Transverse colon (tissue), 4 donors: ENCODE data around the gene HSD17B8. TPM values are rescaled to one million over a fixed set of nuclear protein-coding genes. Genes with fewer than 3 reads are reported as not detected.

ENCODE experiments used
- DNase-seq: peaks from one replicate; pipeline ENCODE4 v3.0.0-alpha.2; 2019
- H3K27ac ChIP-seq, 4 donors: fragments of 200-600 bp; sonication (generic); 2 replicates each; pipeline ENCODE4 v1.5.1; 2016 to 2018; ENCODE audit warnings: inconsistent platforms in 4 of 4
- H3K27me3 ChIP-seq: fragments of 200-600 bp; sonication (generic); 2 replicates; pipeline ENCODE4 v1.5.1; 2017; ENCODE audit warnings: inconsistent platforms
- H3K36me3 ChIP-seq, 4 donors: fragments of 200-600 bp; sonication (generic); 2 replicates each; pipeline ENCODE4 v1.5.1; 2017 to 2019; ENCODE audit warnings: inconsistent platforms in 4 of 4
- H3K4me1 ChIP-seq, 4 donors: fragments of 200-600 bp; sonication (generic); 2 replicates each; pipeline ENCODE4 v1.5.1; 2017 to 2020; ENCODE audit warnings: inconsistent platforms in 4 of 4
- H3K4me3 ChIP-seq, 4 donors: fragments of 200-600 bp; sonication (generic); 1 replicate in 1 of 4; 2 replicates in 3 of 4; pipeline versions ENCODE4 v1.5.1 to v1.6.1; 2017 to 2019; ENCODE audit warnings: inconsistent platforms in 4 of 4
- H3K9me3 ChIP-seq, 2 donors: fragments of 200-600 bp; sonication (generic); 2 replicates each; pipeline ENCODE4 v1.5.1; 2017 to 2019; ENCODE audit warnings: inconsistent platforms in 2 of 2
- EP300 ChIP-seq: sonication (generic); formaldehyde crosslinking; IDR thresholded peaks from one replicate; pipeline ENCODE4 v1.6.1; 2017; ENCODE audit warnings: antibody characterized with exemption, low read depth
- POLR2A ChIP-seq: fragments of 450-650 bp; IDR thresholded peaks from one replicate; pipeline ENCODE4 v1.6.1; 2016; ENCODE audit warnings: antibody characterized with exemption, mild to moderate bottlenecking, moderate library complexity
- POLR2AphosphoS5 ChIP-seq, 3 donors: sonication (generic); formaldehyde crosslinking; IDR thresholded peaks; one replicate each; pipeline ENCODE4 v1.6.1; 2016; ENCODE audit warnings: antibody characterized with exemption in 3 of 3
- WGBS, 2 donors: methylation state at CpG; one replicate each; pipeline ENCODE4 v1.1.5; 2018; ENCODE audit warnings: low coverage in 1 of 2; 5-methylcytosine and 5-hydroxymethylcytosine counted together
- in situ Hi-C, 4 donors: fragments of 200-750 bp; cut with MboI; loops; one replicate each; pipeline versions ENCODE4 v1.15.0 to v1.15.1; 2017; ENCODE audit warnings: low sequenced_read_pairs in 3 of 4, low pct_ligation_motif_present in 1 of 4, low pct_unique_long_range_greater_than_20kb in 1 of 4
- intact Hi-C: fragments of 100-400 bp; cut with DNase I; formaldehyde crosslinking; loops from one replicate; pipeline ENCODE4 v1.15.1; 2023; ENCODE audit warnings: low total_unique reads
- total RNA-seq, 4 donors: library from RNA; depleted of rRNA; stranded (reverse); fragments of >200 nt; gene quantifications; one replicate each; pipeline ENCODE4 v1.1.0, GENCODE V29; 2016
- TF ChIP-seq, protein P1 (sequence below), 5 experiments: fragments of 200-600 bp in 3 of 5; fragments of 450-650 bp in 2 of 5; sonication (generic) in 3 of 5; IDR thresholded peaks; 1 replicate in 2 of 5; 2 replicates in 3 of 5; pipeline ENCODE4 v1.5.1; 2016 to 2017; ENCODE audit warnings: antibody characterized with exemption in 5 of 5, inconsistent platforms in 3 of 5, mild to moderate bottlenecking in 2 of 5, moderate library complexity in 1 of 5

The HSD17B8 gene
- total RNA-seq, 4 donors from 2014 or later: 34.3 to 65.7 (median 43.1) TPM

DNA sequence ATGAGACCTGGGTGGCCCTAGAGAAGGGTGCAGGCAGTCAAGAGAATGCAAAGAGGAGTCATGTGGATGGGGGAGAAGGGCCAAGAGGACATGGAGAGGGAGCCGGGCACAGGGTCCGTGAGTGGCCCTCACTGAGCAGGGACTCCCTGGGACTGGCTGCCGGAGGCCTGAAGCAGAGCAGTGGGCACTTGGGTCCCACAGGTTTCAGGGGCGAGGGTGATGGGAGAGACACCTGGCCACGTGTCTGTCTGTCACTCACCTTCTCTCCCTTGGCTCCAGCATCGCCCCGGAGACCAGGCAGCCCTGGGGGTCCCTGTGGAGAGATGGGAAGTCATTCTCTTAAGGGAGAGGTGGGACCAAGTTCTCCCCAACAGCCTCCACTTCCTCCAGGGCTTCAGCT is 37.6 kb upstream of the HSD17B8 start:
- H3K4me3 ChIP-seq: no peak overlapping the region
- no peak overlapping the region for H3K27ac ChIP-seq
- peaks cover 0 to 4% (median 2%) of the 10 kb centered on the region in 4 donors for H3K4me1 ChIP-seq
- DNase-seq: no peak
- no peaks in the 10 kb centered on the region for H3K9me3 ChIP-seq
- TF ChIP-seq, protein P1, sequence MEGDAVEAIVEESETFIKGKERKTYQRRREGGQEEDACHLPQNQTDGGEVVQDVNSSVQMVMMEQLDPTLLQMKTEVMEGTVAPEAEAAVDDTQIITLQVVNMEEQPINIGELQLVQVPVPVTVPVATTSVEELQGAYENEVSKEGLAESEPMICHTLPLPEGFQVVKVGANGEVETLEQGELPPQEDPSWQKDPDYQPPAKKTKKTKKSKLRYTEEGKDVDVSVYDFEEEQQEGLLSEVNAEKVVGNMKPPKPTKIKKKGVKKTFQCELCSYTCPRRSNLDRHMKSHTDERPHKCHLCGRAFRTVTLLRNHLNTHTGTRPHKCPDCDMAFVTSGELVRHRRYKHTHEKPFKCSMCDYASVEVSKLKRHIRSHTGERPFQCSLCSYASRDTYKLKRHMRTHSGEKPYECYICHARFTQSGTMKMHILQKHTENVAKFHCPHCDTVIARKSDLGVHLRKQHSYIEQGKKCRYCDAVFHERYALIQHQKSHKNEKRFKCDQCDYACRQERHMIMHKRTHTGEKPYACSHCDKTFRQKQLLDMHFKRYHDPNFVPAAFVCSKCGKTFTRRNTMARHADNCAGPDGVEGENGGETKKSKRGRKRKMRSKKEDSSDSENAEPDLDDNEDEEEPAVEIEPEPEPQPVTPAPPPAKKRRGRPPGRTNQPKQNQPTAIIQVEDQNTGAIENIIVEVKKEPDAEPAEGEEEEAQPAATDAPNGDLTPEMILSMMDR (IDR thresholded peaks at IDR 0.05): no peak
- TF ChIP-seq POLR2A (no peak), POLR2AphosphoS5 (IDR thresholded peaks at IDR 0.05) (no peak), EP300 (no peak)
- in situ Hi-C loops (loop anchor here in 2 of 4 donors (10.0 kb wide), 1 partner anchor 78 kb away; no protein-coding TSS in a partner anchor), intact Hi-C loops (loop anchor here (10.0 kb wide), 1 partner anchor 78 kb away; no protein-coding TSS in a partner anchor)
- WGBS, 2 donors: 80% methylated on average over 7 of the region's 7 CpGs; no CpG with 5 or more reads in 1 of the 2 donors
- no peaks in the 10 kb centered on the region for H3K27me3 ChIP-seq
- no peaks in the 10 kb centered on the region for H3K36me3 ChIP-seq

DNA sequence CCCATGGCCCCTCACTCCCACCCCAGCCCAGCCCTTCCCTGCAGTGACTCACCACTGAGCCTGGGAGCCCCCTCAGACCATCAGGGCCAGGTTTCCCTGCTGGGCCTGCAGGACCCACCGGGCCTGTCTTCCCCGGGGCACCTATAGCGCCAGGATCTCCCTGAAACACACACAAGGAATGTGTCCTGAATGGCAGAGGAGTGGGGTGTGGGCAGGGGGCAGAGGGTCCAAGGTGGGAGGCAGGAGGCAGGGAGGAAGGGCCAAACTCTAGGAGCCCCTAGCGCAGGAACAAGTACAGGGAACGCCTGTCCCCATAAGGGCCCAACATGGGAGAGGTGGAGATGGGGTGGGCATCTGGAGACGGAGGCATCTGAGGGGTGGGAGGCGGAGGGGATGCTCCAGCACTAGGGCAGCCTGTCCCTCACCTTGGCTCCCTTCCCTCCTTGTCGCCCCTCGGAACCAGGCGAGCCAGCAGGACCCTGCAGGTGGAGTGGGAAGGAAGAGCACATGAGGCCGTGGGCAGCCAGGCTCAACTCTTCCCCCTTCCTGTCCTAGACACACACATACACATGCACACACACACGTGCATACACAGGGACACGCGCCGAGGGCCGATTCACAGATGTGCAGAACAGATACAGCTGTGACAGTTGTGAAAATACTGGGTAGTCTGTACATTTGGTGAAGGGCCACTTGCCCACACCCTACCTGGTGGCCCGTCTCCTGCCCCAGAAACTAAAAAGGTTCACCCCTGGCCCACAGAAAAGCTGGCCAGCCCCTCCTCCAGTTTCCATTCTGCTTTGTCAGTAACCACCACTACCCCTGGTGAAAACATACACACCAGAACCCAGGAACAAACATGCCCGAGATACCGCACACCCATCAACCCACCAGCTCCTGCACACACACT is 36.8 kb upstream of the HSD17B8 start:
- TF ChIP-seq, protein P1 (IDR thresholded peaks at IDR 0.05): no peak
- TF ChIP-seq EP300: no peak
- TF ChIP-seq POLR2A: no peak
- TF ChIP-seq POLR2AphosphoS5 (IDR thresholded peaks at IDR 0.05): no peak
- H3K4me1 ChIP-seq: no peaks in the 10 kb centered on the region
- no peaks in the 10 kb centered on the region for H3K36me3 ChIP-seq
- no peak overlapping the region for H3K4me3 ChIP-seq
- H3K9me3 ChIP-seq: no peaks in the 10 kb centered on the region
- in situ Hi-C loops (loop anchor here in 2 of 4 donors (10.0 kb wide), 1 partner anchor 77 kb away; no protein-coding TSS in a partner anchor), intact Hi-C loops (loop anchor here (10.0 kb wide), 1 partner anchor 77 kb away; no protein-coding TSS in a partner anchor)
- peaks cover 1% of the 10 kb centered on the region for H3K27me3 ChIP-seq
- no peak overlapping the region for H3K27ac ChIP-seq
- 82 to 100% methylated on average over 1 to 19 of the region's 19 CpGs for WGBS, 2 donors
- DNase-seq: no peak

DNA sequence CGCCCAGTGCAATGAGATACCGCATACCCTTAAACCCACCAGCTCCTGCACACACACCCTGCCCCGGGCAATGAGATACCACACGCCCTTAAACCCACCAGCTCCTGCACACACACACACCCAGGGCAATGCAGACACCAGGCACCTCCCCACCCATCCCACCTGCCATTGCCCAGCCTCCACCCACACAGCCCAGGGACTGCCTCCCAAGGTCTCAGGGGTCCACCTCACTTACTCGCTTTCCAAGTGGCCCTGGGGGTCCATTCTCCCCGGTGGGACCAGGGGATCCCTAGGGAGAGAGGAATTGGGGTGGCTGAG is 36.2 kb upstream of the HSD17B8 start:
- H3K27me3 ChIP-seq: peaks cover 4% of the 10 kb centered on the region
- no peak overlapping the region for H3K4me3 ChIP-seq
- in situ Hi-C loops: loop anchor here in 2 of 4 donors (10.0 kb wide), 1 partner anchor 77 kb away; no protein-coding TSS in a partner anchor
- no peak overlapping the region for H3K27ac ChIP-seq
- intact Hi-C loops: loop anchor here (10.0 kb wide), 1 partner anchor 77 kb away; no protein-coding TSS in a partner anchor
- DNase-seq: no peak
- TF ChIP-seq, protein P1 (IDR thresholded peaks at IDR 0.05): no peak
- TF ChIP-seq EP300 (no peak), POLR2A (no peak), POLR2AphosphoS5 (IDR thresholded peaks at IDR 0.05) (no peak)
- 71 to 100% methylated on average over 1 to 6 of the region's 6 CpGs for WGBS, 2 donors
- no peaks in the 10 kb centered on the region for H3K36me3 ChIP-seq
- H3K9me3 ChIP-seq: no peaks in the 10 kb centered on the region
- no peaks in the 10 kb centered on the region for H3K4me1 ChIP-seq

DNA sequence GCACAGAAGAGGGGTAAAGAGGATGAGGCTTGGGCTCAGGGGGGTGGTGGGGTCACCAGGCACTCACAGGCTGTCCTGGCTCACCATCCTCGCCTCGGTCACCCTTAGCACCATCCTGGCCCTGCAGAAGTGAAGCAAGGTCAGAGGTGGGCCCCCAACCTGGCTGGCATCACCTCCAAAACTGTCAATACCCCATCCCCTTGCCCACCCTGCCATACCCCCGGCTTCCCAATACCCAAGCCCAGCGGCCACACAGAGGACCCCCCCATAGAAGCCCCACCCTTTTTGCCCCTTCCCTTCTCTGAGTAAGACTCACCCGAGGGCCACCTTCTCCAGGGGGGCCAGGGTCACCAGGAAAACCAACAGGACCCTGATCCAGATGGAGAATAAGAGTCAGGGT is 35.8 kb upstream of the HSD17B8 start:
- in situ Hi-C loops: loop anchor here in 2 of 4 donors (10.0 kb wide), 1 partner anchor 76 kb away; no protein-coding TSS in a partner anchor
- Histone ChIP-seq H3K4me3 (no peak overlapping the region), H3K27me3 (peaks cover 4% of the 10 kb centered on the region), H3K27ac (no peak overlapping the region), H3K36me3 (no peaks in the 10 kb centered on the region), H3K9me3 (no peaks in the 10 kb centered on the region), H3K4me1 (no peaks in the 10 kb centered on the region)
- intact Hi-C loops: loop anchor here (10.0 kb wide), 1 partner anchor 76 kb away; no protein-coding TSS in a partner anchor
- WGBS, 2 donors: 75% methylated on average over 5 of the region's 5 CpGs; no CpG with 5 or more reads in 1 of the 2 donors
- DNase-seq: no peak
- TF ChIP-seq POLR2AphosphoS5 (IDR thresholded peaks at IDR 0.05) (no peak), EP300 (no peak), POLR2A (no peak)
- TF ChIP-seq, protein P1 (IDR thresholded peaks at IDR 0.05): no peak
